Loucy (cell line): ENCODE results near the gene DACT2.

Experiments used
- H2AFZ ChIP-seq: fragments of 200-600 bp; sonication (generic); 2 replicates; pipeline ENCODE4 v1.6.0; 2016; ENCODE audit warnings: antibody characterized with exemption, mild to moderate bottlenecking, low read length, moderate library complexity
- H3F3A ChIP-seq: fragments of 200-600 bp; 2 replicates; pipeline ENCODE4 v1.6.0; 2016; ENCODE audit warnings: antibody characterized with exemption, low read depth, mild to moderate bottlenecking
- H3K27me3 ChIP-seq: fragments of 200-600 bp; sonication (generic); 2 replicates; pipeline ENCODE4 v1.6.1; 2014; ENCODE audit warnings: low read length, mild to moderate bottlenecking; ENCODE audit not compliant: insufficient read depth, poor library complexity, severe bottlenecking
- H3K36me3 ChIP-seq: fragments of 200-600 bp; sonication (generic); 2 replicates; pipeline ENCODE4 v1.6.1; 2016; ENCODE audit warnings: low read length; ENCODE audit not compliant: insufficient read depth
- H3K4me1 ChIP-seq: fragments of 200-600 bp; sonication (generic); 2 replicates; pipeline ENCODE4 v1.5.1; 2014; ENCODE audit warnings: low read length, mild to moderate bottlenecking; ENCODE audit not compliant: insufficient read depth, poor library complexity, severe bottlenecking
- H3K4me2 ChIP-seq: fragments of 200-600 bp; sonication (generic); 2 replicates; pipeline ENCODE4 v1.6.0; 2014; ENCODE audit warnings: antibody characterized with exemption, low read length, low read depth, mild to moderate bottlenecking; ENCODE audit not compliant: poor library complexity, severe bottlenecking
- H3K4me3 ChIP-seq: fragments of 200-600 bp; sonication (generic); 2 replicates; pipeline ENCODE4 v1.5.1; 2014; ENCODE audit warnings: low read length, mild to moderate bottlenecking, mixed read lengths; ENCODE audit not compliant: poor library complexity, severe bottlenecking
- H3K79me2 ChIP-seq: fragments of 200-600 bp; sonication (generic); 2 replicates; pipeline ENCODE4 v1.6.1; 2014; ENCODE audit warnings: low read length; ENCODE audit not compliant: insufficient read depth
- H3K9ac ChIP-seq: fragments of 200-600 bp; sonication (generic); 2 replicates; pipeline ENCODE4 v1.6.0; 2014; ENCODE audit warnings: mild to moderate bottlenecking, low read depth, low read length, moderate library complexity; ENCODE audit not compliant: poor library complexity, severe bottlenecking
- H3K9me2 ChIP-seq: fragments of 200-600 bp; sonication (generic); replicated peaks from 2 replicates; pipeline ENCODE4 v1.6.1; 2016; ENCODE audit warnings: low read depth, low read length, mixed read lengths
- H3K9me3 ChIP-seq: fragments of 200-600 bp; sonication (generic); 2 replicates; pipeline ENCODE4 v1.6.1; 2014; ENCODE audit warnings: mild to moderate bottlenecking, antibody characterized with exemption, low read length, low read depth; ENCODE audit not compliant: insufficient read depth
- H4K20me1 ChIP-seq: fragments of 200-600 bp; sonication (generic); 2 replicates; pipeline ENCODE4 v1.6.0; 2014; ENCODE audit warnings: antibody characterized with exemption, low read length, mild to moderate bottlenecking; ENCODE audit not compliant: insufficient read depth, poor library complexity, severe bottlenecking
- EZH2phosphoT487 ChIP-seq: fragments of 200-600 bp; IDR thresholded peaks from 2 replicates; pipeline ENCODE4 v1.6.1; 2018; ENCODE audit warnings: antibody characterized with exemption, mild to moderate bottlenecking, moderate library complexity, borderline replicate concordance
- TF ChIP-seq, protein P1 (sequence below): fragments of 200-600 bp; sonication (generic); conservative IDR thresholded peaks from 2 replicates; pipeline ENCODE4 v1.5.1; 2014; ENCODE audit warnings: mild to moderate bottlenecking, antibody characterized with exemption, low read length

The DACT2 gene

DNA sequence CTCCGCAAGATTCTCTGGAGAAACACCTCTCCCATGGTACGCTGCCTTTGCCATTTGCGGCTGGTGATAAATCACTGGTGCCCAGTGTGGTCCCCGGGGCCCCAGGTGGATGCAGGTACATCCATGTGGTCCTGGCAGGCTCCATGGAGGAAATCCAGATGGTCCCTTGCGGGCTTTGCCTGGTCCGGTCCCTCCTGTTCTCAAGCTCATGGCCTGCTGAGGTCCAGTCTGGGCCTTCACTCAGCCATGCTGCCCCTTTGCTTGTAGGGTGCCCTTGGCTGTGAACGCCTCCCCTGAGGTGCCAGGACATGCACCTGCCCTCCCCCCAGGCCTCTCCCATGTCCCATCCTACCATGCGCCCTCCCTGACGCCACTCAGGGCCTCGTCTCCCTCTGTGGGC is 21.2 kb upstream of the DACT2 start:
- no peaks in the 10 kb centered on the region for H4K20me1 ChIP-seq
- no peaks in the 10 kb centered on the region for H3K27me3 ChIP-seq
- no peak overlapping the region for H2AFZ ChIP-seq
- no peaks in the 10 kb centered on the region for H3F3A ChIP-seq
- H3K4me1 ChIP-seq, result no peaks in the 10 kb centered on the region
- TF ChIP-seq, protein P1, sequence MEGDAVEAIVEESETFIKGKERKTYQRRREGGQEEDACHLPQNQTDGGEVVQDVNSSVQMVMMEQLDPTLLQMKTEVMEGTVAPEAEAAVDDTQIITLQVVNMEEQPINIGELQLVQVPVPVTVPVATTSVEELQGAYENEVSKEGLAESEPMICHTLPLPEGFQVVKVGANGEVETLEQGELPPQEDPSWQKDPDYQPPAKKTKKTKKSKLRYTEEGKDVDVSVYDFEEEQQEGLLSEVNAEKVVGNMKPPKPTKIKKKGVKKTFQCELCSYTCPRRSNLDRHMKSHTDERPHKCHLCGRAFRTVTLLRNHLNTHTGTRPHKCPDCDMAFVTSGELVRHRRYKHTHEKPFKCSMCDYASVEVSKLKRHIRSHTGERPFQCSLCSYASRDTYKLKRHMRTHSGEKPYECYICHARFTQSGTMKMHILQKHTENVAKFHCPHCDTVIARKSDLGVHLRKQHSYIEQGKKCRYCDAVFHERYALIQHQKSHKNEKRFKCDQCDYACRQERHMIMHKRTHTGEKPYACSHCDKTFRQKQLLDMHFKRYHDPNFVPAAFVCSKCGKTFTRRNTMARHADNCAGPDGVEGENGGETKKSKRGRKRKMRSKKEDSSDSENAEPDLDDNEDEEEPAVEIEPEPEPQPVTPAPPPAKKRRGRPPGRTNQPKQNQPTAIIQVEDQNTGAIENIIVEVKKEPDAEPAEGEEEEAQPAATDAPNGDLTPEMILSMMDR, result no peak
- TF ChIP-seq EZH2phosphoT487, result no peak
- no peaks in the 10 kb centered on the region for H3K79me2 ChIP-seq
- no peaks in the 10 kb centered on the region for H3K36me3 ChIP-seq
- no peak overlapping the region for H3K4me3 ChIP-seq
- H3K9ac ChIP-seq, result no peak overlapping the region
- H3K9me2 ChIP-seq, result no peaks in the 10 kb centered on the region
- H3K9me3 ChIP-seq, result peaks cover 23% of the 10 kb centered on the region; the same call in 1 of the 2 replicates
- H3K4me2 ChIP-seq, result no peak overlapping the region

DNA sequence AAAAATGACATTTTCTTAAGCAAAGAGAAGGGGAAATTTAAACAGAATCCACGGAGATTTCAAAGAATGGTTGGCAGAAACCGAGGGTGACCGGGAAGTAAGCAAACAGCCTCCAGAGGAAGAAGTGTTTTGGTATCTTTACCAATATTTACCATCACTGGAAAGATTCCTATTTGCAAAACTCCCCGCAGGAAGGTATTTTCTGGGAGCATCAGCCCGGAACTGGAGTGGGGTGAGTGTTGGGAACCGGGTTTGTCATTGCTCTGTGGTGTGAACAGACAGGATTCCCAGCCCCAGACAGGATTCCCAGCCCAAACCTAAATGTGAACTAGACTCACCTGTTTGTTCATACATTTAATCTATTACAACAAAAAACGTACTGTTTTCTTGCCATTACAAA is 19.2 kb upstream of the DACT2 start:
- TF ChIP-seq, protein P1, result no peak
- no peak for TF ChIP-seq EZH2phosphoT487
- Histone ChIP-seq H3K27me3 (no peaks in the 10 kb centered on the region), H3K9ac (no peak overlapping the region), H3K4me2 (no peak overlapping the region), H3K4me3 (no peak overlapping the region), H3F3A (no peaks in the 10 kb centered on the region), H3K4me1 (no peaks in the 10 kb centered on the region), H3K9me2 (no peaks in the 10 kb centered on the region), H3K79me2 (no peaks in the 10 kb centered on the region), H3K9me3 (peaks cover 17% of the 10 kb centered on the region; the same call in 1 of the 2 replicates), H2AFZ (no peak overlapping the region), H4K20me1 (no peaks in the 10 kb centered on the region), H3K36me3 (no peaks in the 10 kb centered on the region)

DNA sequence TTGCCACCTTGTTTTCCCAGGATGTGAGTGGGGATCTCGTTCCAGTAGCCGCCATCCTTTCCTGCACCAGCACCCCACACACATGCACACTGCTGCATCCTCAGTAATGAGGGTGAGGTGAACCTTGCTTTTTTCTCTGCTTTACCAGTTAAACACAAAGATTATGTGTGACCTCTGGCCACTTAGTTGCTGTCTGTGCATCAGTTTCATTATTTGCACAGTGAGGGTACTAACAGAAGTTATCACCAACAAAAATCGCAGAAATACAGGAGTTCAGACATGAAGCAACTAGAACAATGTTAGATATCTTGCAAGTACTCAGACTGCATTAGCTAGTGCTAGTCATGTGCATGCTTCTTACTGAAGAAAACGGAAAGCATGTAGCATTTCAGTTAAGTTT is 17.4 kb upstream of the DACT2 start:
- H3K4me3 ChIP-seq, result no peak overlapping the region
- H3K9me3 ChIP-seq, result peaks cover 15% of the 10 kb centered on the region; the same call in 1 of the 2 replicates
- H4K20me1 ChIP-seq, result no peaks in the 10 kb centered on the region
- no peaks in the 10 kb centered on the region for H3K27me3 ChIP-seq
- no peaks in the 10 kb centered on the region for H3K4me1 ChIP-seq
- H3K36me3 ChIP-seq, result no peaks in the 10 kb centered on the region
- H3K9ac ChIP-seq, result no peak overlapping the region
- H3K79me2 ChIP-seq, result no peaks in the 10 kb centered on the region
- H3K4me2 ChIP-seq, result no peak overlapping the region
- no peak for TF ChIP-seq EZH2phosphoT487
- TF ChIP-seq, protein P1, result no peak
- no peaks in the 10 kb centered on the region for H3F3A ChIP-seq
- H2AFZ ChIP-seq, result no peak overlapping the region
- H3K9me2 ChIP-seq, result no peaks in the 10 kb centered on the region
